SIG-M5 treated with dmso at 0.1 percent for 504 hours (cell line): ENCODE measurements around the gene IFNA2.
A peak's percentile ranks its signal among the peaks of the same experiment; 100 is the strongest.
"Not testable (repeated sequence)": the region's sequence is repeated elsewhere in the genome, so short reads cannot be mapped to it uniquely, and the experiment has no call there.

Experiments
- DNase-seq: peaks from one replicate; lab custom pipeline; 2025; ENCODE audit not compliant: unreplicated experiment; lab: John Stamatoyannopoulos, UW

The IFNA2 gene

DNA sequence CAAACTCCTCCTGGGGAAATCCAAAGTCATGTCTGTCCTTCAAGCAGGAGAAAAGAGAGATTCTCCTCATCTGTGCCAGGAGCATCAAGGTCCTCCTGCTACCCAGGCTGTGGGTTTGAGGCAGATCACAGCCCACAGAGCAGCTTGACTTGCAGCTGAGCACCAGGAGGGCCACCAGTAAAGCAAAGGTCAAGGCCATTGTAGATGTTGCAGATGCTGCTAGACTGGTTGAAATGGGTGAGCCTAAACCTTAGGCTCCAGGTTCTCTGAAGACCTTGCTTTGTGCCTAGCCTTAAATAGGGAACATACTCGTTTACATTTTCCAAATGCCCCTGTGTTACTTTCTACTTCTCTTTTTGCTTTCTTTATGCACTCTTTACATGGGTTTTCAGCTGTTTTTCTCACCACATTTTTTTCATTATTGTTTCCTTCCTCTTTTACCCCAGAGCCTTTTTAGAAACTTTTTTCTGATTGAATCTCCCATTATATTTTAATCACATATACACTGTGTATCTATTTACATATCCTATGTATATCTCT is at the start of gene IFNA2:
Gene IFNA2 (minus strand): TSS at position 268 of the 540 bp plus-strand sequence. CDS start 69 bp downstream, at position 199.
- DNase-seq: peak; percentile 87

DNA sequence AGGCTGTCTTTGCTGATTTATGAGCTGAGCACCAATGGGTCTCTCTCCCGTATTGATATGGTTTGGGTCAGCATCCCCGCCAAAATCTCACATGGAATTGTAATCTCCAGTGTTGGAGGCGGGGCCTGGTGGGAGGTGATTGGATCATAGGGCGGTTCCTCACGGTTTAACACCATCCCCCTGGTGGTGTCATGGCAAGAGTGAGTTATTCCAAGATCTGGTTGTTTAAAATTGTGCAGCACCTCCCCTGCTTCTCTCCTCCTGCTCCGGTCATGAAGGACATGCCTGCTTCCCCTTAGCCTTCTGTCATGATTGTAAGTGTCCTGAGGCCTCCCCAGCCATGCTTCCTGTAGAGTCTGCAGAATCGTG is 49.8 kb upstream of the IFNA2 start:
- DNase-seq: not testable (repeated sequence)

DNA sequence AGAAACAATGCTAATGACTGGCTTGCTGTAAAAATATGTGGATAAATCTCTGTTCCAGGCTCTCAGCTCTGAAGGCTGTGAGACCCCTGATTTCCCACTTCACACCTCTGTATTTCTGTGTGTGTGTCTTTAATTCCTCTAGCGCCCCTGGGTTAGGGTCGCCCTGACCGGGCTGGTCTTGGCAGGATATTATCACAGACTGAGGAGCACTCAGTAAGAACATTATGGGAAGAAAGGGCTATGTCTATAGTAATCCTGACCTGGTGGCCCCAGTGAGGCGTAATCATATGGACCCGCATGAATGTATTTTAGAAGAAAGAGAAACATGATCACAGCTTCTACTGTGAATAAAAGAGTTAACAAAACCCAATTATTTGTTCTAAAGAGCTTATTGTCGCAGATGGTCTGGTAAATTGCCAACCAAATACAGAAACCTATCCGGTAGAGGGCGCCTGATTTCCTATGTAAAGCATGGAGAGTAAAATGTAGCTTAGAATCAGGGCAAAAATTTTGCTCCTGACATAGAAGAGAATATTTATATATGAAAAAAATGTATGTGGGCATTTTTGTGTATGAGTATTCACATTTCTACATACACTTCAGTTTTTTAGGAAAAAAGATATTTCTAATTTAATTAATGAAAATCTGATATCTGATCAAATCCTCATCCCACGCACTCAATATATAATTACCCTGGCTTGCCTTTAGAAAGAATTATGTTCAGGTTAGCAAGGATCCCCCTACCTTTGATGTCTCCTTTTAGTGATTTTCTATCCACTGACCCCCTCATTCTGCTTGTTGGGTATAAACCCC is 49.2 kb upstream of the IFNA2 start:
- DNase-seq: peak; percentile 37

DNA sequence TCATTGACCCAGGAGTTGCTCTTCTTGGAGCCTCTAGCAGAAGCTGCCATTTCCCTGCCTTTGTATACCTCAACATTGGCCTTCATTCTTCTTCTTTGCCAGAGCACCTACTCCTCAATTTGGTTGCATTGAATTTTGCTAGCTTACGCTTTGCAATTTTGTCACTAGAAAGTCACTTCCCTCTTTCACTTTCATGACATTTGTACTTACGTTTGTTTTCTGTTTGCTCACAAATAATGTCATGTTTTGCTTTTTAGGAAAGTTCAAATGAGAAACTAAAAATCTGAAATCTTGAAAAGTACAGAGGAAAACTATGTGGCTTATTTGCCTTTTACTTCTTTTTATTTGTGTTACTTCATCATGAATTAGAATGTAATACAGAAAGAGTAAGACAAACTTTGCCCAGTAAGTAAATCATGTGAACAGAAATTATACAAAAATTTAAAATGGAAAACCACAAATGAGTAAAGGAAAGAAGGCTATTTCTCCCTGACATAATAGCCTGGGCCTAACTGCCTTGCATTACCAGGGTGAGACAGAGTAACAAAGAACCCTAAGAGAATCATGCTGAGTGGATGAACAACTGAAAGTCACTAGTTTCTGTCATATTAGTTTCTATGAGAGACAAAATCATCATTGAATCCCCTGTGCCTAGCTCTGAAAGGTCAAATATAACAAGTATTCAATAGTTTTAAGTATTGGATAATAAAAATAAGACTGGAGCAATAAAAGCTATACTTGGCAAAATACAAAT is 47.7 kb upstream of the IFNA2 start:
- DNase-seq: peak; percentile 48

DNA sequence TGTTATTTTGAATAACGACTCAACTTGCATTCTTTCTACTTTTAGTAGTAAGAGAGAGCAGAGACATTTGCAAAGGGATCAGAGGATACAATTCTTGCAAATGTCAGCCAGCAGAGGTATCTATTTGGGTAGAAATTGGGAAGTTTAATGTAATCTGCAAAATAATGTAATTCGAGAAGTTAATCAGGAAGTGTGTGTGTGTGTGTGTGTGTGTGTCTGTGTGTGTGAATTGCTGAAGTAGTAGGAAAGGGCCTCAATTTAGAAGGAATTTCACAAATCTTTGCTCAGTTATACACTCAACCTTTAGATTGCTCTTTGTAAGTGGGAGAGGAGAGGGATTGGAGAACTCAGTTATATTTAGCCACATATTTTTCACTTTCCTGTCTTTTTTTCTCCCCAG is 44.0 kb upstream of the IFNA2 start:
- no peak for DNase-seq

DNA sequence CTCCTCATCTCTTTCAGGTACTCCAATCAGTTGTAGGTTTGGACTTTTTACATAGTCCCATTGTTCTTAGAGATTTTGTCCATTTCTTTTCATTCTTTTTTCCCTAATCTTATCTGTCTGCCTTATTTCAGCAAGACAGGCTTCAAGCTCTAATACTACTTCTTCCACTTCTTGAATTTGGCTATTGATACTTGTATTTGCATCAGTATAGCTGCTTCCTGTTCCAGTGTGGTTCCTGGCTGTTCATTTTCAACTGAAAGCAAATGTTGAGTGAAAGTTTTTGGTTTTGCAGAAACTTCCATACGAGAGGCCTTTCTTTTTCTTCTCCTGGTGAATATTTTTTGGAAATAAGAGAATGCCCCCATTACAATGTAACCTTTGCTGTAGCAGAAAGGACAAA is 43.0 kb upstream of the IFNA2 start:
- no peak for DNase-seq

DNA sequence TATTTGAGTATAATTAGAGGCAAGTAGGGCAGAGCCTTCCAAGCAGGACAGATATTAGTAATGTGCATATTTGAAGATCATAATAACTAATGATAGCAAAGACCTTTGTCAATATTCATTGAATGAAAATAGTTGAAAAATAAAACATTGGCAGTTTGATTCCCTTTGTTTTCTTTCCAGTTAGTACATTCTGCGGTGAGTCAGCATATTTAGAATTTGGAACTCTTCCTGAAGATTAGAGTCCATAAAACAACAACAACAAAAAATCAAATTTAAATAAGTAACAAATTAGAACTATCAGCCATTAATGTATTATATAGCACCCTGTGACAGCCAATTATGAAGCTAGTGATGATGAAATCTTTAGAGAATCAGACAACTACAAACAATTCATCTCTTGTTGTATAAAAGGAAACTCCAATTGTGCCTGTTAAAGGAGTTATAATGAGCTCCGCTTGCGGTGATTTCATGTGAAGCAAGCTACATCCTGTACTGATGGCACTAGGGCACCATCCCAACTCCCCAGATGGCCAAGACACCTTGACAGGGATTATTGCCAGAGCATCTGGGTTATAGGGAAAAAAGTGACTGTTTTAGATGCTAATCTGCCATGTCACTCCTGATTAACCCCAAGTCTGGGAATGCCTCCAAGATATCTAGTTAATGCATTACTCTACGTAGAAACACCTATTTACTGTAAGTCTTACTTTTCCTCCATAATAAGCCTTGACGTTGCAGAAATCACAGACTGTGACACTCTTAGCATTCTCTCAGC is 30.5 kb upstream of the IFNA2 start:
- no peak for DNase-seq

DNA sequence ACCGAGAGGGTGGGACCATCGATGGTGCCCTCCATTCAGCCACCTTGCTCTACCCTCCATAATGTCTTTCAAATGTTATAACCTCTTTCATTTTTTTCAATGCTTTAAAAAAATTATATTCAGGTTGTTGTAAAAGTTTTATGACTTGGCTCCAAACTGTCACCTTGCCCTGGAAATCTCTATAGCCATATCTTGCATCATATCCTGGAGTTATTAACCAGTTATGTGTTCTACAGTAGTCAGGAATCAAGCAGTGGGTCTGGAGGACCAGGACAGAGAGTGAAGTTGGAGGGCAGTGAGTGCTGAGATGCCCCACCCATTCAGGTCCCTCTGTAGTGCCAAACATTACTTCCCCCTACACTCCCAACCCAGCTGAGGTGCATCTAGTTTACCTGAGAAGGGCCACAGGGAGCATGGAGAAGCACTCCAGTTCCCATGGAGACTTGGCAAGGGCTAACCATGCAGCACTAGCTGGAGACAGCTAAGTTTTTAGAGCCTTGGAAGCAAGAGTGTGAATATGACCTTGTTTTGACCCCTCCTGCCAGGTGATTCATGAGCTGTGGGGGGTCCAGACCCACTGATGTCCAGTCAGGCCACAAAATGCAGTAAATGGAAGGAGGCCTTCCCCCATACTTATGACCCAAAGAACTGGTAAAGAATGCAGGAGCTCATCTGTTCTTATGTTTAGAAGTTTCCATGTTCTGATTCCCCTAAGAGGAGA is 29.2 kb upstream of the IFNA2 start:
- DNase-seq: no peak

DNA sequence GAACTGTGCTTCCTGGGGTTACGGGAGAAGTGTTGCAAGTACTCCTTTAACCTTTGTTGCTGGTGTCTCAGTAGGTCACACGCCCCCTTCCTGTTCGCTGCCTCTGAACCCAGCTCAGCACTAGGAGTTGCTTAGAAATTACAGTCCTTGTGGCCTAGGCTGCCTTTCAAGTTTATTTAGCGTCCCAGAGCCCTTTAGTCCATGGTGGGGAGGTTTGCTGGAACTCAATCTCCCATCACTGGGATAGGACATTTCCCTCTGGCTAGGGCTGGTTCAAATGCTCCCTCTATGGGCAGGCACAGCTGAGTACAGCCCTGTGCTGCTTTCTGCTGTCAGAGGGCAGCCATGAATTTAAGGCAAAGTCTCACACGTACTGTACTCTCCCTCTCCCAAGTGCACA is 28.4 kb upstream of the IFNA2 start:
- no peak for DNase-seq

DNA sequence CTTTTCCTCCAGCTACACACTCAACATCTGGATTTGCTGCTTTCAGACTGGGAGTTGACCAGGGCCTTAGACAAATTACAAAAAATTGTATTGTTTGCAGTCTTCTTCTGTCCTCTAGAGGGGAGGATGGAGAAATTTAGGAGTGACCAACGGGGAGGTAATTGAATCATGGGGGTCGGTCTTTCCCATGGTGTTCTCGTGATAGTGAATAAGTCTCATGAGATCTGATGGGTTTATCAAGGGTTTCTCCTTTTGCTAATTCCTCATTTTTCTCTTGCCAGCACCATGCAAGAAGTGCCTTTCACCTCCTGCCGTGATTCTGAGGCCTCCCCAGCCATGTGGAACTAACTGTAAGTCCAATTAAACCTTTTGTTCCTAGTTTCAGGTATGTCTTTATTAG is 28.0 kb upstream of the IFNA2 start:
- no peak for DNase-seq

DNA sequence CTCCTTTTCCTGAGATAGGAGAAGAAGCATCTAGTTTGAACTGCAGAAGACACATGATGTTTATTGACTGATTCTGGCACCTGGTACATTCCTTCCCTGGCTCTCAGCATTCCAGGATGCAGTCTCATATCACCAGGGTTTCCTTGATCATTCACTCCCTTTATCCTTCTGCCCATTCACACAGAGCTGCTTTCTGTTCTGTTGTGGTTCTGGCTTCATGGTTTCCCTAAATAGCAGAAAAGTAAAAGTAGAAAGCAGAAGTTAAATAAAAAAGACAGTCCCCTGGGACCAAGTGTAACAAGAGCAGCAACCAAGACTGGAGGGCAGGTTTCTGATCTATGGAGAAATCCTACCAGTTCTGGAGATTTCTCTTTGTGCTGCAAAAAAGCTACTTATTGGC is 26.9 kb upstream of the IFNA2 start:
- DNase-seq: peak; percentile 53

DNA sequence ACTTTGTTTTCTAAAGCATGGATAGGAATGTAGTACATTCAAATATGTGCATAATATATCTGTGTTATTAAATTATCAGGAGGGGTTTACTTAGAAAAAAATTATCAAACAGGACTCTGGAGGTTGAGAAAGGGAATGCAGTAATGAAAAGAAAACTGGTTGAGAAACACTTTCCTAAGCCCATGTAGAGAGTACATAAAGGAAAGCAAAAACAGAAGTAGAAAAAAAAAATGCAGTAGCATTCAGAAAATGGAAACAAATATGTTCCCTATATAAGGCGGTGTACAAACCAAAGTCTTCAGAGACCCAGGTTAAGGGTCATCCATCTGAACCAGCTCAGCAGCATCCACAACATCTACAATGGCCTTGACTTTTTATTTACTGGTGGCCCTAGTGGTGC is 23.6 kb upstream of the IFNA2 start, which contains the start of gene IFNA8:
Gene IFNA8 (plus strand): TSS at position 301 of the 400 bp plus-strand sequence. CDS start 60 bp downstream, at position 361.
- no peak for DNase-seq

DNA sequence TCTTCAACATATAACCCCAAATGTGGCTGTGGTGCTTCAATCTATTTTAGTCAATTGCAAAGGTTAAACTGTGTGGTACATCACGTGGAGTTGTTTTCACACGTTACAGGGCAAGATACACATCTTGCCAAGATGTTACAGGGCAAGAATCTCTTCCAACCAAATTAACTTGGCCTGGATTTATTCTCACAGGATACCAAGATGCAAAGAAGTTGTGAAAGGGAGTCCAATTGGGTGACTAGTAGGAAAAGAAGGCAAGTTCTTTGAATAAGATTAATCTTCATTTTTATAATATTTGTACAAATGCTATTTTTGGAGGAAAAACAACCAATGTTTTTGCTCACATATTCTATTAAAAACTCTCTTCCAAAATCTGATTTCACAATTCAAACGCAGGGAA is 18.9 kb upstream of the IFNA2 start:
- no peak for DNase-seq

DNA sequence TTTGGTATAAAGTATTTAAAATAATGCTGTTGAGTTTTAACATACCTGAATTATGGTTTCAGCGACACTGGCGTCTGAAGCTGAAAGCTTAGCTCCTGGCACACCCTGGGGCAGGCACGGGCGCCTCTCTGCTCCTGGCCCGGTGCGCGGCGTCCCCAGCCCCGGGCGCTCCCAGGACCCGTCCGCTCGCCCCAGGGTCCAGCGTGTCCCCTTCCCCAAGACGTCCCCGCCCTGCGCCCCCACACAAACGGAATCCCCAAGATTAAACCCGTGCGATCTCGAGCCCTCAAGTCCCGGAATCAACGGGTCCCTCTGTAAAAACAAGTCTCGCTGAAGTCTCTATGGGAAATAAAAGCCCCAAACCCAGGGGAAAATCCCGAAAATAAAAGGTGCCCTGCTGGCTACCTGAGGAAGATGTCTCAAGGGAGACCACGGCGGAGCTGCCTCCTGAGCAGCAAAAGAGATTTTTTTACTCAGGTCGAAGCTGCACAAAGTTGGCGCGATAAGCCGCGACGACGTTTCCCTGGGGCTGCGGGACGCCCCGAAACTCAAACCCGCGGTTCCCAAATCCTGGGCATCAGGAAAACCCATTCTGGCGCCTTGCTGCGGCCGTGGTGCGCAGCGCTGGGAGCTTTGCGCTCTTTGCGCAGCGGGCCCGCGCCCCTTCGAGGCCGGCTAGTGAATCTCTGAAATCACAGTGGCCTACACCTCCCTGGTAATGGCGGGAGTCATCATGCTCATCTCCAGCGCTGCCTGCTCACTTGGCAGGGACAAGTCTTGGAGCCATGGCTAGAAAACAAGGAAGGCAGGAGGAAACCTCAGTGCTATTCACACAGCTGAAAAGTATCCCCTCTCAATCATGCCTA is 17.4 kb upstream of the IFNA2 start:
- DNase-seq: no peak

DNA sequence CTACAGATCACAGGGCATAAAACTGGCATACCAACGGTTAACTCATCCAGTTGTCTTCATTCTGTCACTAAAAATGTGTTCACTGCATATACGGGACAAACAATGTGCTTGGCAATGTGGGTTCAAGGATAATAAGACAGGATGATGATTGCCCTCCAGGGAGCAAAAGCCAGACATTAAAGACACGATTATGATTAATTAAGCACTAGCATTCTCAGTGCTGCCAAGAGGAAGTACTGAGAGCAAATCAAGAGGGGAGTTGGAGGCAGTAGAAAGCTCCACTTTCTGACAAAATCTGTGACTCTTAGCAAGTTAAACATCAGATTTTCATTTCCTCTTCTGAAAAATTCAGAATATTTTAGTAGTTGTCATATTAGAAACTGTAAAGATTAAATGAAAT is 14.8 kb upstream of the IFNA2 start:
- DNase-seq: no peak

DNA sequence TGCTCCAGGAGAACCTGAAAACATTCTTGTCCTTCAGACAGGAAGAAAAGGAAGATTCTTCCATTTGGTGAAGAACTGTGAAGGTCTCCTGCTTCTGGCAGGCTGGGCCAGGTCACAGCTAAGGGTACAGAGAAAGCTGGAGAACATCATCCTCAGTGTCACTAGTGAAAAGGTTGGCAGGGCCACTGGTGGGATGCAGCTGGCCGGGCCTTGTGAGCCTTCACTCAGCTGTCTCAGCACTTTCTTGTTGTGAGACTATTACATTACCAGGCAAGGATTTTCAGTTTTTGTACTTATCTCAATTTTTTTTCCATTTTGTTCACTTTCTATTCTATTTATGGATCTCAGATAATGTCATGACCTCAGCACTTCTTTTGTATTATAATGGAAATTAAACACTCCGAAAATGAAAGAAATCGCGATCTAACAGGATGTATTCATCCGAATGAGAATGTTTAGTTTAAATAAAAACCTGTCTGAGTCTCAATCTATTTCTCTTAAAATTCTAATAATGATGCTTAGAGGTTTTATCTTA is 13.8 kb upstream of the IFNA2 start:
- DNase-seq: no peak

DNA sequence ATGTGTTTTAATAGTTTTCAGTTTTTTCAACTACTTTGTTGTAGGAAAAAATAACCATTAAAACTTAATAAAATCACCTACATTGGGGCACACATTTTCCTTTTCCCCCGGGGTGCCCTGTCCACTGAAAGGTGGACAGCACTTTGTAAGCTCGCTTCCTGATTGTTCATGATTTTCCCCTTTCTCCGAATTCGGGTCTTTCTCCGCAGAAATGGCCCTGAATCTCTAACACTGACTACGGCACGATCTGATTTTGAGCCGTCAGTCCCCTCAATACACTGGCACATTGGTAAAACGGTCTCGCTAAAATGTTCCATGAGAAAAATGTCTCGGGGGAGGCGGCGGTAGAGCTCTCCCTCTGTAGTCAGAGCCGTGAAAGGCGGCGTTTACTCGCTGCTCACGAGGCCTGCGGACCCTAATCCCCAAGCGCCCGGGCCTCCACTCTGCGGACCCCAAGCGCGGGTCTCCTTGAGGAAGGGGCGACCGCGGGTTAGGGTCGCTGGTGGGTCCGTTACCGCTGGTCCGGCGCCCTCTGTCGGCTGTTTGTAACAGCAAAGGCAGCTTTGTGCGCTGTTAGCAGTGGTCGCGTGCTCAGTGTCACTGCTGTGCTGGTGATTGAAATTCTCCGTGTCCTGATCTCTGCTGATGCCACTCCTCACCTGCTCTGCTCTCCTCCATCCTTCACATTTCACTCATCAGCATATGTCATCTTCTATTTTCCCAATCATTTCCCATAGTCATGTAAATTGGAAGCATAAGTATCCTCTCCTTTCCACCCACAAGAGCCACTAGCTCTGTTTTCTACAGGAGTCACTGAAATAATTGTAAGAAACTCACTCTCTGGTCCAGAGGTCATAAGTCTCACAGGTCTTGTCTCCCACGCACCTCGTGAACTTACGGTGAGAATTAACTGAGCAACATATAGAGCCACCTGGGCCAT is 10.8 kb upstream of the IFNA2 start:
- no peak for DNase-seq

DNA sequence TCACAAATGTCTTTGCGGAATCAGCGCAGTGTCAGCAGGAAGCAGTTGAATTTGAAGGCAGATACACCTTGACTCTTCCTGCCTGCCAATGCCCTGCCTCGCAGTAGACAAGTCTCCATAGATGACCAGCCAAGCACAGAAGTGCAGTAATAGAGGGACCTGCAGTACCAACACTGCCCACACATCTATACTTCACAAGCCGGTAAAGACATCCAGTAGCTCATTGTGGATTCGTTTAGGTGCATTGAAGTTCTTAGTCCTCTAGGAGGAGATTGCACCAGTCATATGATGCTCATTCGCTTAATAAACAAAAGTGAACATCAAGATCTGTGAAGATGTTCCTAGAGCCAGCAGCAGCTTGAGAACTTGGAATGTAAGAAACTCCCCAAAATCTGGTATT is 7.1 kb upstream of the IFNA2 start:
- DNase-seq: peak; percentile 62
